H1 (cell line): ENCODE results near the gene TRDN. TPM values are rescaled to one million over a fixed set of nuclear protein-coding genes. Genes with fewer than 3 reads are reported as not detected.

Experiments used
- CTCF ChIA-PET: fragments of 300-600 bp; sonication (Branson Sonifier 250); formaldehyde crosslinking; loops from one replicate; lab custom pipeline; 2021; ENCODE audit not compliant: partially characterized antibody; lab: Charles Lee
- POLR2A ChIA-PET: fragments of 300-600 bp; sonication (Branson Sonifier 250); formaldehyde crosslinking; loops from one replicate; lab custom pipeline; 2021; ENCODE audit warnings: inconsistent platforms; ENCODE audit not compliant: partially characterized antibody; lab: Charles Lee
- DNase-seq, 2 experiments: peaks; one replicate each; pipeline versions ENCODE4 v3.0.0 to v3.0.0-alpha.2; 2010 to 2022; ENCODE audit warnings: low spot score in 2 of 2, low read depth in 1 of 2, mixed read lengths in 1 of 2
- FAIRE-seq: peaks from 2 replicates; lab custom pipeline; 2011; peaks lifted over from hg19 to GRCh38; lab: Jason Lieb, UNC
- H2AFZ ChIP-seq: 2 replicates; pipeline ENCODE4 v1.8.1; 2012; ENCODE audit warnings: low read length, inconsistent platforms
- H2AK5ac ChIP-seq: 2 replicates; pipeline ENCODE4 v1.6.1; 2013; ENCODE audit warnings: low read depth, low read length
- H2BK120ac ChIP-seq: replicated peaks from 2 replicates; pipeline ENCODE3; 2013; ENCODE audit warnings: low read depth, low read length, inconsistent platforms
- H2BK12ac ChIP-seq: 2 replicates; pipeline ENCODE4 v1.6.1; 2013; ENCODE audit warnings: low read depth, low read length
- H2BK15ac ChIP-seq: 2 replicates; pipeline ENCODE4 v1.6.1; 2013; ENCODE audit warnings: low read length
- H2BK20ac ChIP-seq: 2 replicates; pipeline ENCODE4 v1.6.1; 2013; ENCODE audit warnings: low read length
- H2BK5ac ChIP-seq: 2 replicates; pipeline ENCODE4 v1.6.1; 2013; ENCODE audit warnings: low read depth, low read length
- H3K14ac ChIP-seq: 2 replicates; pipeline ENCODE4 v1.6.1; 2013; ENCODE audit warnings: inconsistent platforms; ENCODE audit not compliant: insufficient read length
- H3K18ac ChIP-seq: 2 replicates; pipeline ENCODE4 v1.6.1; 2013; ENCODE audit warnings: low read length; ENCODE audit errors: extremely low read depth
- H3K23ac ChIP-seq: 2 replicates; pipeline ENCODE4 v1.6.1; 2013; ENCODE audit warnings: inconsistent platforms; ENCODE audit not compliant: insufficient read length
- H3K23me2 ChIP-seq: 2 replicates; pipeline ENCODE4 v1.6.1; 2013; ENCODE audit warnings: low read depth, low read length
- H3K27ac ChIP-seq: 2 replicates; pipeline ENCODE4 v1.6.1; 2011; ENCODE audit warnings: low read depth, low read length, inconsistent platforms
- H3K27me3 ChIP-seq, 4 experiments: replicated peaks in 1 of 4; 1 replicate in 1 of 4; 2 replicates in 3 of 4; pipeline versions ENCODE4 v1.6.1 to v1.8.1; 2011 to 2013; ENCODE audit warnings: low read length in 3 of 4, mild to moderate bottlenecking in 3 of 4, inconsistent platforms in 2 of 4, mixed read lengths in 2 of 4, moderate library complexity in 1 of 4; ENCODE audit not compliant: control insufficient read depth in 3 of 4, insufficient read depth in 3 of 4; ENCODE audit errors: extremely low read depth in 1 of 4
- H3K36me3 ChIP-seq, 4 experiments: 2 replicates each; pipeline versions ENCODE4 v1.6.1 to v1.8.1; 2011 to 2013; ENCODE audit warnings: mild to moderate bottlenecking in 4 of 4, low read length in 3 of 4, moderate library complexity in 2 of 4, control low read depth in 1 of 4, inconsistent platforms in 1 of 4; ENCODE audit not compliant: insufficient read depth in 4 of 4, control insufficient read depth in 2 of 4
- H3K4ac ChIP-seq: replicated peaks from 2 replicates; pipeline ENCODE3; 2013; ENCODE audit warnings: low read length, low read depth, mixed read lengths, inconsistent platforms; ENCODE audit not compliant: insufficient read length
- H3K4me1 ChIP-seq, 4 experiments: replicated peaks in 1 of 4; 1 replicate in 1 of 4; 2 replicates in 3 of 4; pipeline versions ENCODE4 v1.6.1 to v1.8.1; 2011 to 2013; ENCODE audit warnings: low read length in 3 of 4, inconsistent platforms in 2 of 4, mixed read lengths in 1 of 4; ENCODE audit not compliant: insufficient read depth in 4 of 4, control insufficient read depth in 3 of 4
- H3K4me2 ChIP-seq, 2 experiments: 2 replicates each; pipeline versions ENCODE4 v1.6.1 to v1.8.1; 2011 to 2013; ENCODE audit warnings: low read depth in 2 of 2, low read length in 2 of 2, control low read depth in 1 of 2, inconsistent platforms in 1 of 2, mild to moderate bottlenecking in 1 of 2; ENCODE audit not compliant: insufficient read depth in 1 of 2
- H3K4me3 ChIP-seq, 4 experiments: fragments of 200-600, 300-600 bp in 1 of 4; sonication (generic), shearing (Covaris generic), sonication (Bioruptor Twin) in 1 of 4; 2 replicates each; pipeline versions ENCODE4 v1.5.1 to v1.8.1; 2011 to 2016; ENCODE audit warnings: low read length in 4 of 4, low read depth in 3 of 4, control low read depth in 2 of 4, inconsistent platforms in 2 of 4, mild to moderate bottlenecking in 2 of 4, mixed read lengths in 1 of 4, moderate library complexity in 1 of 4; ENCODE audit not compliant: insufficient read depth in 2 of 4; ENCODE audit errors: extremely low read depth in 1 of 4
- H3K56ac ChIP-seq: replicated peaks from 2 replicates; pipeline ENCODE3; 2013; ENCODE audit warnings: low read depth, mild to moderate bottlenecking, mixed read lengths, low read length, inconsistent platforms; ENCODE audit not compliant: insufficient read length
- H3K79me1 ChIP-seq: 2 replicates; pipeline ENCODE4 v1.6.1; 2013; ENCODE audit warnings: low read depth, low read length, control low read depth
- H3K79me2 ChIP-seq, 2 experiments: 2 replicates each; pipeline versions ENCODE4 v1.6.1 to v1.8.1; 2012 to 2013; ENCODE audit warnings: low read length in 2 of 2, mild to moderate bottlenecking in 2 of 2, inconsistent platforms in 1 of 2; ENCODE audit not compliant: insufficient read depth in 2 of 2, control insufficient read depth in 1 of 2
- H3K9ac ChIP-seq, 4 experiments: replicated peaks in 1 of 4; 1 replicate in 1 of 4; 2 replicates in 3 of 4; pipeline versions ENCODE4 v1.6.1 to v1.8.1; 2011 to 2013; ENCODE audit warnings: low read depth in 3 of 4, low read length in 3 of 4, control low read depth in 2 of 4, mild to moderate bottlenecking in 2 of 4, moderate library complexity in 2 of 4, inconsistent platforms in 1 of 4; ENCODE audit errors: extremely low read depth in 1 of 4
- H3K9me3 ChIP-seq, 2 experiments: 2 replicates each; pipeline versions ENCODE4 v1.6.1 to v1.8.1; 2012 to 2013; ENCODE audit warnings: mild to moderate bottlenecking in 2 of 2, moderate library complexity in 2 of 2, control low read depth in 1 of 2, inconsistent platforms in 1 of 2, low read depth in 1 of 2, low read length in 1 of 2, mixed read lengths in 1 of 2; ENCODE audit not compliant: insufficient read depth in 2 of 2
- H4K20me1 ChIP-seq, 2 experiments: replicated peaks in 1 of 2; 2 replicates each; pipeline versions ENCODE3 to v1.8.1; 2011 to 2013; ENCODE audit warnings: inconsistent platforms in 2 of 2, low read length in 2 of 2, mild to moderate bottlenecking in 1 of 2; ENCODE audit not compliant: insufficient read depth in 2 of 2, control insufficient read depth in 1 of 2
- H4K5ac ChIP-seq: 2 replicates; pipeline ENCODE4 v1.6.1; 2013; ENCODE audit warnings: low read length, low read depth, mixed read lengths, inconsistent platforms; ENCODE audit not compliant: insufficient read length
- H4K8ac ChIP-seq: 2 replicates; pipeline ENCODE4 v1.8.0; 2013; ENCODE audit warnings: mild to moderate bottlenecking, moderate library complexity, low read length, inconsistent platforms; ENCODE audit not compliant: insufficient read depth; ENCODE audit errors: extremely low read depth
- H4K91ac ChIP-seq: replicated peaks from 2 replicates; pipeline ENCODE3; 2013; ENCODE audit warnings: low read length, mixed read lengths, inconsistent platforms; ENCODE audit not compliant: insufficient read length
- SRF ChIP-seq: IDR thresholded peaks from 2 replicates; pipeline ENCODE4 v1.6.1; 2011; ENCODE audit warnings: mild to moderate bottlenecking, low read depth, low read length, moderate library complexity
- WGBS, 2 experiments: shearing (Covaris generic) in 1 of 2; methylation state at CpG; one replicate each; pipeline versions ENCODE4 v1.1.6 to v1.1.7; 2013 to 2015; ENCODE audit warnings: low lambda C conversion rate in 2 of 2, mixed read lengths in 2 of 2, inconsistent platforms in 1 of 2, low coverage in 1 of 2, missing lambda C conversion rate in 1 of 2; ENCODE audit not compliant: insufficient replicate concordance in 2 of 2, insufficient coverage in 1 of 2, insufficient read length in 1 of 2; ENCODE audit errors: extremely low coverage in 1 of 2, missing lambda C conversion rate in 1 of 2; 5-methylcytosine and 5-hydroxymethylcytosine counted together
- polyA plus RNA-seq, 7 experiments: library from polyadenylated mRNA; depleted of rRNA in 3 of 7; stranded (reverse) in 5 of 7; unstranded in 2 of 7; fragments of >200 nt in 5 of 7; fragments of 200-250 nt in 2 of 7; gene quantifications; 1 replicate in 5 of 7; 2 replicates in 1 of 7; 4 replicates in 1 of 7; pipeline versions ENCODE4 v1.2.1 to v1.2.3, GENCODE V29; 2011 to 2013; ENCODE audit warnings: missing spikeins in 2 of 7, mixed read lengths in 2 of 7
- total RNA-seq: library from RNA; stranded (reverse); fragmentation: NEBNext Ultra II Directional; extraction: Animal tissue kit (Norgen Biotek cat#: 25700); gene quantifications from 2 replicates; pipeline ENCODE4 v1.2.1, GENCODE V29; 2021

Gene TRDN
- total and polyA plus RNA-seq, 2 of the 8 experiments (the other 6 are each of a cell fraction or from before 2014, with no cell fraction given): 1.6 to 41.6 TPM

DNA sequence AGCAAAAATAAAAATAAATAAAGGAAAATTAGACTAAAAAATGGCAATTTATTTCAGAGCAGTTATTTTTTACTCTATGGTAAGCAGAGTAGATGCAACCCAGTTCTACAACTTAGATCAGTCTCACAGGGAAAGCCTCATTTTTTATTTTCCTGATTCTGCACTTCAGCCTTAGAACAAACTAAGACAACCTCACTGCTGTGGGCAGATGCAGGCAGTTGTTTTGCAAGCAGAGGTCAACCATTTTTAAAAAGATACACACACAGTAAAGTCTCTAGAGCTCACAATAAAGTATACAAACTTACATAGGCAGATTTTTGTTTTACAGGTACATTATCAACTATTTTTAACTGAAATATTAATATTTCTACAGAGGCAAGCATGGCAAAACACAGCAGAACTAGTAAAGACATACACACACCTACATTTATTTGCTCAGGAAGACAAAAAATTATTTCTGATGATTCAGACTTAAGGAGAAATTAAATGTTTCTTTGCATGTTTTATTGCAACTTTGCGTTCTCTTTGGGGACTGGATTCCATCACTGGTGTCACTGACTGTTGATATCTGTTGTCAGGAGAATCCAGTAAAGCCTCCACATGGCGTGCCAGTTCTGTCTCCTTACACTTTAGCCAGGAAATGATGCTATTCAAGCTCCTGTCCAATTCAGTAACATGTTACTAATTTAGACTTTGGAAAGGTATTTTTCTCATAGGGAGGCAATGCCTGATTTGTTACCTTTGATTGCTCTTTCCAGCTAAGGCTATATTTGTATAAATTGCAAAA is 102.7 kb downstream of the TRDN start:
- Histone ChIP-seq H3K14ac (no peak overlapping the region), H2BK120ac (no peak overlapping the region), H2AFZ (no peak overlapping the region), H2BK5ac (no peak overlapping the region), H2BK20ac (no peak overlapping the region), H3K79me2 (no peaks in the 10 kb centered on the region), H3K56ac (no peak overlapping the region), H2BK15ac (no peak overlapping the region), H3K18ac (no peak overlapping the region), H4K8ac (no peak overlapping the region), H2BK12ac (no peak overlapping the region), H3K4me1 (no peaks in the 10 kb centered on the region), H3K23me2 (no peaks in the 10 kb centered on the region), H3K27me3 (no peaks in the 10 kb centered on the region), H3K9ac (no peak overlapping the region), H4K20me1 (no peaks in the 10 kb centered on the region), H4K91ac (no peak overlapping the region), H2AK5ac (no peak overlapping the region), H3K79me1 (no peaks in the 10 kb centered on the region), H3K4me3 (no peak overlapping the region), H3K27ac (no peak overlapping the region), H3K36me3 (peaks cover 0 to 8% (median 0%) of the 10 kb centered on the region in 4 experiments; a peak in 1 of 8 replicates), H3K4ac (no peak overlapping the region), H3K9me3 (no peaks in the 10 kb centered on the region), H4K5ac (no peak overlapping the region), H3K23ac (no peak overlapping the region), H3K4me2 (no peak overlapping the region)
- ChIA-PET CTCF (no interaction called here), POLR2A (no interaction called here)
- TF ChIP-seq SRF: no peak
- WGBS, 2 experiments: 93% methylated on average over 2 of the region's 2 CpGs; no CpG with 5 or more reads in 1 of the 2 experiments
- FAIRE-seq (no peak), DNase-seq (no peak)
